K562 (cell line): Measurements from ENCODE around the gene FCHO1. TPM values are rescaled to one million over a fixed set of nuclear protein-coding genes. Genes with fewer than 3 reads are reported as not detected.
A peak's percentile ranks its signal among the peaks of the same experiment; 100 is the strongest.

Source experiments
- BMI1 ChIP-seq: fragments of 150-350 bp; IDR thresholded peaks from 2 replicates; pipeline ENCODE4 v1.6.1; 2014; ENCODE audit warnings: low read length
- CSDE1 ChIP-seq, 2 experiments: fragments of 450-650 bp; IDR thresholded peaks; 2 replicates each; pipeline ENCODE4 v1.6.1; 2016; ENCODE audit warnings: mild to moderate bottlenecking in 1 of 2
- FOXA3 ChIP-seq, 2 experiments: fragments of 450-650 bp in 1 of 2; sonication (generic) in 1 of 2; formaldehyde crosslinking; IDR thresholded peaks in 1 of 2; conservative IDR thresholded peaks in 1 of 2; 2 replicates each; pipeline versions ENCODE4 v1.4.0 to v1.8.0; 2020 to 2022; ENCODE audit warnings: mild to moderate bottlenecking in 2 of 2, missing genetic modification reagents in 1 of 2
- GATAD2B ChIP-seq: fragments of 450-650 bp; IDR thresholded peaks from 2 replicates; pipeline ENCODE4 v1.6.1; 2017; ENCODE audit warnings: mild to moderate bottlenecking, borderline replicate concordance
- HNRNPH1 ChIP-seq: fragments of 200-400 bp; formaldehyde crosslinking; optimal IDR thresholded peaks from 2 replicates; pipeline ENCODE3; 2017; ENCODE audit warnings: low read depth, mild to moderate bottlenecking, low read length, moderate library complexity
- MAFK ChIP-seq: IDR thresholded peaks from 2 replicates; pipeline ENCODE4 v1.6.1; 2011; ENCODE audit warnings: low read length, improper control_type of control experiment
- MEF2D ChIP-seq: conservative IDR thresholded peaks from 2 replicates; pipeline ENCODE4 v1.6.1; 2016; ENCODE audit warnings: low read depth, missing genetic modification characterization, missing compliant biosample characterization
- POLR2A ChIP-seq: fragments of 450-650 bp; conservative IDR thresholded peaks from 2 replicates; pipeline ENCODE4 v1.6.1; 2016
- PTTG1 ChIP-seq: fragments of 450-650 bp; IDR thresholded peaks from 2 replicates; pipeline ENCODE4 v1.6.1; 2016; ENCODE audit warnings: low read depth, mild to moderate bottlenecking, missing genetic modification characterization, missing compliant biosample characterization
- RBFOX2 ChIP-seq: fragments of 200-400 bp; formaldehyde crosslinking; IDR thresholded peaks from 2 replicates; pipeline ENCODE4 v1.6.1; 2017; ENCODE audit warnings: low read depth, mild to moderate bottlenecking, low read length, moderate library complexity
- SMAD4 ChIP-seq: fragments of 250-450 bp; sonication (Bioruptor Pico); conservative IDR thresholded peaks from 2 replicates; pipeline ENCODE4 v1.8.0; 2021; ENCODE audit warnings: inconsistent platforms, mild to moderate bottlenecking, moderate library complexity
- SNIP1 ChIP-seq: fragments of 450-650 bp; IDR thresholded peaks from 2 replicates; pipeline ENCODE4 v1.7.1; 2017; ENCODE audit warnings: low read depth, mild to moderate bottlenecking
- TAL1 ChIP-seq: fragments of 450-650 bp; IDR thresholded peaks from 2 replicates; pipeline ENCODE4 v1.6.1; 2016; ENCODE audit warnings: mild to moderate bottlenecking
- ZNF24 ChIP-seq: fragments of 450-650 bp; IDR thresholded peaks from 2 replicates; pipeline ENCODE4 v1.6.1; 2016
- ZNF445 ChIP-seq: fragments of 250-450 bp; sonication (Bioruptor Pico); IDR thresholded peaks from 2 replicates; pipeline ENCODE4 v1.4.0; 2020; ENCODE audit warnings: low read depth, mild to moderate bottlenecking, moderate library complexity
- ZNF717 ChIP-seq: fragments of 250-450 bp; sonication (Bioruptor Pico); IDR thresholded peaks from 2 replicates; pipeline ENCODE4 v1.5.0; 2021
- ZSCAN32 ChIP-seq: fragments of 450-650 bp; formaldehyde crosslinking; IDR thresholded peaks from 2 replicates; pipeline ENCODE4 v1.4.0; 2020; ENCODE audit warnings: mild to moderate bottlenecking, moderate library complexity
- polyA plus RNA-seq, 8 experiments: library from polyadenylated mRNA; depleted of rRNA in 4 of 8; stranded (reverse) in 5 of 8; unstranded in 3 of 8; fragments of >200 nt; fragmentation: Nextera tagmentation in 2 of 8; fragmentation: Illumina TruSeq in 1 of 8; extraction: Ambion mirVana in 2 of 8; extraction: Trizol in 1 of 8; gene quantifications; 2 replicates each; pipeline versions ENCODE4 v1.2.1 to v1.2.3, GENCODE V29; 2011 to 2014; ENCODE audit warnings: inconsistent platforms in 1 of 8, missing spikeins in 1 of 8
- total RNA-seq, 7 experiments: library from RNA; depleted of rRNA in 6 of 7; stranded (reverse); fragments of >200 nt in 6 of 7; fragmentation: Illumina TruSeq in 2 of 7; extraction: Trizol in 2 of 7; gene quantifications; 2 replicates each; pipeline versions ENCODE4 v1.2.1 to v1.2.3, GENCODE V29; 2011 to 2021; ENCODE audit warnings: low replicate concordance in 1 of 7
- TF ChIP-seq, protein P1 (sequence below): sonication (generic); formaldehyde crosslinking; IDR thresholded peaks from 2 replicates; pipeline ENCODE4 v1.8.0; 2022; ENCODE audit warnings: mild to moderate bottlenecking, missing genetic modification reagents, borderline replicate concordance
- TF ChIP-seq, protein P2 (sequence below): conservative IDR thresholded peaks from 2 replicates; pipeline ENCODE4 v1.6.1; 2011; ENCODE audit warnings: low read depth, mild to moderate bottlenecking, low read length; ENCODE audit not compliant: control insufficient read depth
- TF ChIP-seq, protein P3 (sequence below): fragments of 450-650 bp; formaldehyde crosslinking; IDR thresholded peaks from 2 replicates; pipeline ENCODE4 v1.4.0; 2020; ENCODE audit warnings: mild to moderate bottlenecking, mixed read lengths
- TF ChIP-seq, protein P4 (sequence below): fragments of 450-650 bp; IDR thresholded peaks from 2 replicates; pipeline ENCODE4 v1.6.1; 2016
- TF ChIP-seq, protein P5 (sequence below), 2 experiments: fragments of 450-650 bp; IDR thresholded peaks; 2 replicates each; pipeline ENCODE4 v1.6.1; 2016

FCHO1 gene
- total and polyA plus RNA-seq, 9 of the 15 experiments (the other 6 are each of a cell fraction or from before 2014, with no cell fraction given): 0.21 to 58.9 (median 18.3) TPM

DNA sequence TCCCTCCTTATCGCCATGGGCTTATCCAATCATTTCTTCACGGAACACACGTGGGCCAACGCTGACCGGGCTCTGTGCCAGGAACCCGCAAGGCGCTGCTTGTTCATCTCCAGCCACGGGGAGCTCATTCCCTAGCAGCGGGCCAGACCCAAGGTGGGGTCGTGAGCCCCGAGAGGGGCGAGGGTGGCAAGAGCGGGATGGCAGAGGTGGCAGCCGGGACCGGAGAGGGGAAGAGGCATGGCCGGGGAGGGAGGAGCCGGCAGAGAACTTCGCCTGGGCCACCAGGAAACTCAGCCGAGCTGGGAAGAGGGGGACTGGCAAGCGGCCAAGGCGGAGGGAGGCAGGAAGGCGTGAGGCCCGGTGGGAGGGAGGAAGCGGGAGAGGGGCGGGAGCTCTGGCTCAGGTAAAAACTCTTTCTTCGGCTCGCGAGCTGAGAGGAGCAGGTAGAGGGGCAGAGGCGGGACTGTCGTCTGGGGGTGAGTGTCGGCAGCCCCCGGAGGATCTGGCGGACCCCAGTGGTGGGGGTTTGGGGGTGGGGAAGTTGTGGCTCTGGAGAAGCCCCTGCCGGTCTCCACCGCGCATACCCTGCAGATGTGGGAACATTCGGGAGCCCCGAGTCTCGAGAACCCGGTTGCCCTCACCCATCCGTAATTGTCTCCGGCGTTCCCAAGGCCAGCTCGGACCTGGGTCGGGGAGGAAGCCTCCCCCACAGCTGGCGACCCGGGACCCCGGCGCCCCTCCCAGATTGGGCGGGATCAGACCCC, 43.6 kb downstream of the FCHO1 start, which contains the start of gene B3GNT3 (continued):
- TF ChIP-seq, protein P1, sequence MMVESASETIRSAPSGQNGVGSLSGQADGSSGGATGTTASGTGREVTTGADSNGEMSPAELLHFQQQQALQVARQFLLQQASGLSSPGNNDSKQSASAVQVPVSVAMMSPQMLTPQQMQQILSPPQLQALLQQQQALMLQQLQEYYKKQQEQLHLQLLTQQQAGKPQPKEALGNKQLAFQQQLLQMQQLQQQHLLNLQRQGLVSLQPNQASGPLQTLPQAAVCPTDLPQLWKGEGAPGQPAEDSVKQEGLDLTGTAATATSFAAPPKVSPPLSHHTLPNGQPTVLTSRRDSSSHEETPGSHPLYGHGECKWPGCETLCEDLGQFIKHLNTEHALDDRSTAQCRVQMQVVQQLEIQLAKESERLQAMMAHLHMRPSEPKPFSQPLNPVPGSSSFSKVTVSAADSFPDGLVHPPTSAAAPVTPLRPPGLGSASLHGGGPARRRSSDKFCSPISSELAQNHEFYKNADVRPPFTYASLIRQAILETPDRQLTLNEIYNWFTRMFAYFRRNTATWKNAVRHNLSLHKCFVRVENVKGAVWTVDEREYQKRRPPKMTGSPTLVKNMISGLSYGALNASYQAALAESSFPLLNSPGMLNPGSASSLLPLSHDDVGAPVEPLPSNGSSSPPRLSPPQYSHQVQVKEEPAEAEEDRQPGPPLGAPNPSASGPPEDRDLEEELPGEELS (CRISPR knock-in tag): no peak
- TF ChIP-seq MAFK (no peak), PTTG1 (tag) (no peak), MEF2D (tag) (no peak), BMI1 (no peak), CSDE1 (IDR thresholded peaks at IDR 0.05) (no peak), RBFOX2 (peak; percentile 50), SMAD4 (no peak), FOXA3 (CRISPR knock-in tag; conservative IDR thresholded peaks at IDR 0.05 in 1 of 2, IDR thresholded peaks at IDR 0.05 in 1 of 2) (no peak), ZNF717 (CRISPR knock-in tag) (no peak), ZSCAN32 (CRISPR knock-in tag) (no peak), ZNF24 (peak; percentile 96), ZNF445 (CRISPR knock-in tag) (no peak), SNIP1 (no peak), GATAD2B (no peak), POLR2A (no peak), HNRNPH1 (no peak), TAL1 (no peak)
- TF ChIP-seq, protein P2, sequence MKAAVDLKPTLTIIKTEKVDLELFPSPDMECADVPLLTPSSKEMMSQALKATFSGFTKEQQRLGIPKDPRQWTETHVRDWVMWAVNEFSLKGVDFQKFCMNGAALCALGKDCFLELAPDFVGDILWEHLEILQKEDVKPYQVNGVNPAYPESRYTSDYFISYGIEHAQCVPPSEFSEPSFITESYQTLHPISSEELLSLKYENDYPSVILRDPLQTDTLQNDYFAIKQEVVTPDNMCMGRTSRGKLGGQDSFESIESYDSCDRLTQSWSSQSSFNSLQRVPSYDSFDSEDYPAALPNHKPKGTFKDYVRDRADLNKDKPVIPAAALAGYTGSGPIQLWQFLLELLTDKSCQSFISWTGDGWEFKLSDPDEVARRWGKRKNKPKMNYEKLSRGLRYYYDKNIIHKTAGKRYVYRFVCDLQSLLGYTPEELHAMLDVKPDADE: 0 out of 2 replicates have a peak, but pooled peaks have one; percentile 43
- TF ChIP-seq, protein P3, sequence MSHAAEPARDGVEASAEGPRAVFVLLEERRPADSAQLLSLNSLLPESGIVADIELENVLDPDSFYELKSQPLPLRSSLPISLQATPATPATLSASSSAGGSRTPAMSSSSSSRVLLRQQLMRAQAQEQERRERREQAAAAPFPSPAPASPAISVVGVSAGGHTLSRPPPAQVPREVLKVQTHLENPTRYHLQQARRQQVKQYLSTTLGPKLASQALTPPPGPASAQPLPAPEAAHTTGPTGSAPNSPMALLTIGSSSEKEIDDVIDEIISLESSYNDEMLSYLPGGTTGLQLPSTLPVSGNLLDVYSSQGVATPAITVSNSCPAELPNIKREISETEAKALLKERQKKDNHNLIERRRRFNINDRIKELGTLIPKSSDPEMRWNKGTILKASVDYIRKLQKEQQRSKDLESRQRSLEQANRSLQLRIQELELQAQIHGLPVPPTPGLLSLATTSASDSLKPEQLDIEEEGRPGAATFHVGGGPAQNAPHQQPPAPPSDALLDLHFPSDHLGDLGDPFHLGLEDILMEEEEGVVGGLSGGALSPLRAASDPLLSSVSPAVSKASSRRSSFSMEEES (CRISPR knock-in tag): no peak
- TF ChIP-seq, protein P4, sequence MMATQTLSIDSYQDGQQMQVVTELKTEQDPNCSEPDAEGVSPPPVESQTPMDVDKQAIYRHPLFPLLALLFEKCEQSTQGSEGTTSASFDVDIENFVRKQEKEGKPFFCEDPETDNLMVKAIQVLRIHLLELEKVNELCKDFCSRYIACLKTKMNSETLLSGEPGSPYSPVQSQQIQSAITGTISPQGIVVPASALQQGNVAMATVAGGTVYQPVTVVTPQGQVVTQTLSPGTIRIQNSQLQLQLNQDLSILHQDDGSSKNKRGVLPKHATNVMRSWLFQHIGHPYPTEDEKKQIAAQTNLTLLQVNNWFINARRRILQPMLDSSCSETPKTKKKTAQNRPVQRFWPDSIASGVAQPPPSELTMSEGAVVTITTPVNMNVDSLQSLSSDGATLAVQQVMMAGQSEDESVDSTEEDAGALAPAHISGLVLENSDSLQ: no peak
- TF ChIP-seq, protein P5, sequence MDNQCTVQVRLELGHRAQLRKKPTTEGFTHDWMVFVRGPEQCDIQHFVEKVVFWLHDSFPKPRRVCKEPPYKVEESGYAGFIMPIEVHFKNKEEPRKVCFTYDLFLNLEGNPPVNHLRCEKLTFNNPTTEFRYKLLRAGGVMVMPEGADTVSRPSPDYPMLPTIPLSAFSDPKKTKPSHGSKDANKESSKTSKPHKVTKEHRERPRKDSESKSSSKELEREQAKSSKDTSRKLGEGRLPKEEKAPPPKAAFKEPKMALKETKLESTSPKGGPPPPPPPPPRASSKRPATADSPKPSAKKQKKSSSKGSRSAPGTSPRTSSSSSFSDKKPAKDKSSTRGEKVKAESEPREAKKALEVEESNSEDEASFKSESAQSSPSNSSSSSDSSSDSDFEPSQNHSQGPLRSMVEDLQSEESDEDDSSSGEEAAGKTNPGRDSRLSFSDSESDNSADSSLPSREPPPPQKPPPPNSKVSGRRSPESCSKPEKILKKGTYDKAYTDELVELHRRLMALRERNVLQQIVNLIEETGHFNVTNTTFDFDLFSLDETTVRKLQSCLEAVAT (IDR thresholded peaks at IDR 0.05): 0 out of 4 replicates have a peak, but pooled peaks of 1 of the 2 experiments have one; percentile 29
